Measurements from ENCODE around the gene GALNT18.

GALNT18 gene

DNA sequence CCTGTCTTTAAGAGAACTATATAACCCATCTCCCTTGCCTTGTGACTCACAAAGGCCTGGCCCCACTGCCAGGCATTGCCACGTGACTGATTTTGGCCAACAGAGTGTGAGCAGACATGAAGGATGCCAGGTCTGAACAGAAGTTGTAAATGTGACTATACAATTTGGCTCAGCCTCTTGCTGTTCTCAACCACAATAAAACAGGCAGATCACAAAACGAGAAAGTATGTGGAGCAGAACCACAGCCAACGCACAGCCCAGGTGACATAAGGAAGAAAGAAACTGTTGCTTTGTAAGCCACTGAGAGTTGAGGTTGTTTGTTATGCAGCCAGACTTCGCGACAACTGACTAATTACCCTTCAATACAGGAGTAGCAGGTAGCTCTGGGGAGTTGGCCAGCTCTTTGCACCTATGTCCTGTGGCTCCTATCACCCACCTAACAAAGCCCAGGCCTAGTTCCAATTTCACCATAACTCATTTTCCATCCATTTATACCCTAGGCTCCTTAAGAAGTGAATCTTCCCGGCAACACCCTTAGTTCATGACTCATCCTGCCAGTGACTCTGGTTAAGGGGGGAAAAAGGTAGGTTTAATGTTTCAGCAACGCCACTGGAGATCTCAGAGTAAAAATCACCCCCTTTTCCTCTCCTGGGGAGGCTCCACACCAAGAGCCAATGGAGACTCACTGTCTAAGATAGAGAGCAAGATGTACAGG is 53.7 kb downstream of the GALNT18 start:
- no peak for DNase-seq (ENCODE audit: low spot score)

DNA sequence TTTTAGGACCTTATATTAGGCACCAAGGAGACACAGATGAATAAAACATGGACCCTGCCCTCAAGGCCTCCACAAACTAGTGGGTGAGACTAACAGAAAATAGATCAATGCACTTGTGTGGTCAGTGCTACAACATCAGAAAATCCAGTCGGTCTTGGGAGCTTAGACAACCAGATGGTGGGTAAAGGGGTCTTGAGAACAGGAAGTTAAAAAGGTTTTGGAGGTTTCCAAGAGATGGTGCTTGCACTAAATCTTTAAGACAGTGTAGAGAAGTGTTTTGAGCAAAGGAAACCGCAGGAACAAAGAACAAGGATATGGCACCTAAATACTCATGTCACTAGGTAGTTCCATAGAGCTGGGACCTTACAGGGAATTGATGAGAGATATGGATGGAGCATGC is 56.2 kb downstream of the GALNT18 start:
- no peak for DNase-seq (ENCODE audit: low spot score)

DNA sequence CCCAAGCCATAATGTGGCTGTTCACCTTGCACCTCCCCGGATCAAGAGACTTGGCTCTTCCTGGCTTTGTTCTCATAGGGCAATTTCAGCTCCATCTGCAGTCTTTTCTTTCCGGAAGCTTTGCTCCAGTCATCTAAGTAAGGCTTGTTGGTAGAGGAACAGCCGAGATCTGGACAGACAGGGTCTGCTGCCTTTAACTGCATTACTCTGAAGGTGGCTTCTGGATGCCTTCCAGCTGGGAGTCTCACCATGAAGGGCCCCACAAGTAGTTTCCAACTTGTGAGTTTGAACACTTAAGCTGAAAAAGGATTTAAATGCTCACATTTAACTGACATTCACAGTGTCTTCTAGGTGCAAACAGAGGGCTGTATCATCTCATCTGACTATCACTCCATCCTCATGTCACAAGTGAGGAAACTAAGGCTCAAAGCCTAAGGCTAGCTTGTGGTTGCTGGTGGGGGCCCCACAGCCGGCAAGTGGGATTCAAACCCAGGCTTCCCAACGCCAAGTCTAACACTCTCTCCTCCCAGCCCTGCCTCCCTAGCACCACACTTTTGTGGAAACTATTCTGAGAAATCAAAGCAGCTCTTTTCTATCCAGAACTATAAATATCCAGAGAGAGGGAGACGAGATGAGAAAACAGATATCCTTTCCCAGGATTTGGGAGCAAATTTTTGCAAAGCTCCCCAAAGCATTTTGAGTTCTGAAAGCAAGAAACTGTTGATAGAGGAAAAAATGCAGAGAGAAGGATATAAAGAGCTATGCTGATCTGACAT is 58.4 kb downstream of the GALNT18 start:
- no peak for DNase-seq (ENCODE audit: low spot score)

DNA sequence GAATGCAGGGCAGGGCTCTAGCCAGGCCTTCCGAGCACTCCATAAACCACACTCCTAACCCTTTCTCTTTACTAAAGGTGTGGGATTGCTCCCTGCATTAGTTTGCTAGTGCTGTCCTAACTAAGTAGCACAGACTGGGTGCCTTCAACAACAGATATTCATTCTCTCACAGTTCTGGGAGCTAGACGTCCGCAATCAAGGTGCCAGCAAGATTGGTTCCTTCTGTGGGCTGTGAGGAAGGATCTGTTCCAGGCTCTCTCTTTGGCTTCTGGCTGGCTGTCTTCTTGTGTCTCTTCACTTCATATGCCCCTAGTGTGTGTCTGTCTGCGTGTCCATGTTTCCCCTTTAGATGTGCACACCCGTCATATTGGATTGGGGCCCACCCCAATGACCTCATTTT is 59.8 kb downstream of the GALNT18 start:
- DNase-seq (ENCODE audit: low spot score): no peak

DNA sequence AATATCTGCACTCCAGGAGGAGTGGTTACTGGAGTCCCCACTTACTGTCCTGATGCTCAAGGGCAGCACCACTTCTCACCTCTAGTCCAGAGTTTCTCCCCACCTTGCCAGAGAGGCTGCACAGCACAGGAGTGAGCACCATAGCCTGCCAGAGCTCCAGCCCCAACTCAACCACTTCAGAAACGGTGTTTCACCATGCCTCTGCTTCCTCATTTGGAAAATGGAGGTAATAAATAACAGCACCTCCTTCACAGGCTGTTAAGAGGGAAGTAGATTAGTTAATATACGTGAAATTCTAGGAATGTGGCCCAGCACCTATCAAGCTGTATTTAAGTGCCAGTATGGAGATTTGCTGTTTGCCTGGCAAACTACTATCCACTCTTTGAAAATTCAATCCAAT is 63.0 kb downstream of the GALNT18 start:
- no peak for DNase-seq (ENCODE audit: low spot score)

DNA sequence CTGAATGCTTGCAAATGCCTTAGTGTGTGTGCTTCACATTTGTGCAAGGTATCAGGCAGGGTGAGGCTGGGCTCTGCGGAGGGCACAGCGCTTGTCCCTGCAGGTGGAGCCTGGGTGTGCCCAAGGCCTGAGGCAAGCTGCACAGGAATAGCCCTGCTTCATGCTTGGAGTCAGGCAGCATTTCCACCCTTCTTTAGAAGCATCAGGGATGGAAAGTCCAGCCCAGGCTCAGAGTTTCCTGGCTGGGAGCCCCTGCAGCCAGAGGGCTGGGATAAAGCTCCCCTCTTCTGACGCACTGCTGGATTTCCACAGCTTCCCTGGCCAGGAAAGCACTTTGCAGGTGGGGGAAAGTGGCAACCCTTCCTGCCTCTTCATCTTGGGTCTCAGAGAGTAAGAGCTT is 63.4 kb downstream of the GALNT18 start:
- no peak for DNase-seq (ENCODE audit: low spot score)

DNA sequence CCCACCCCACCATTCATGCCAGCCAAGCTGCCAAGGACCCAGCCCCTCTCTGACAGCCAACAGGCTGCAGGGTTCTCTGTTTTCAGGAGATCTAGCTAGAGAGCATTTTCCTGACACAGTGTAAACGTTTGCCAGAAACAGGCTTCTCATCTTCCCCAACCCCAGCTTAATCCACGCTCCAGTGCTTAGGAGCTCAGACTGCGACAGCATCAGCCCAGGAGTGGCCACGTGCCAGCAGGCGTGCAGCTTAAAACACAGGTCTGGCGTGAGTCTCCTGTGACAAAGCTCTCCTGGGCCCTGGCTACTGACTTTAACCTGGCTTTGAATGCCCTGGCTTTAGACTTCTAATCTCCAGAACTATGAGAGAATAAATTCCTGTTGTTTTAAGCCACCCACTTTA is 66.6 kb downstream of the GALNT18 start:
- no peak for DNase-seq (ENCODE audit: low spot score)

DNA sequence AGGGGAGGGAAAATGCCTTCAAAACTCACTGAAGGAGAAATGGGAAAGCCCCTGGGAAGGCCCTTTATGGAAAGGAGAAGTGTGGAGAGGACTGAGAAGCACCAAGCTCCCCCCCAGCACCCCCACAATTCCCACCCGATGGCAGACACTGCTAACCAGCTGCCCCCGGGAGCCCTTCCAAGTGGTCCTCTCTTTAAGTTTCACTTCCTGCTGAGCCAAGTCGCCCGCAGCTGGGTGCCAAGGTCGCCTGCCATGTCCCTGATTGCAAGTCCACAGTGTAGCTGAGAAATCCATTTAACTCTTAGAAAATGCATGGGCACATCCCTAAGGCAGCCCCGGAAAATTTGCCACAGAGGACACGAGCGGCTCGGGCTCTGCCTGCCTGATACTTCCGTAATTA is 68.2 kb downstream of the GALNT18 start:
- no peak for DNase-seq (ENCODE audit: low spot score)

DNA sequence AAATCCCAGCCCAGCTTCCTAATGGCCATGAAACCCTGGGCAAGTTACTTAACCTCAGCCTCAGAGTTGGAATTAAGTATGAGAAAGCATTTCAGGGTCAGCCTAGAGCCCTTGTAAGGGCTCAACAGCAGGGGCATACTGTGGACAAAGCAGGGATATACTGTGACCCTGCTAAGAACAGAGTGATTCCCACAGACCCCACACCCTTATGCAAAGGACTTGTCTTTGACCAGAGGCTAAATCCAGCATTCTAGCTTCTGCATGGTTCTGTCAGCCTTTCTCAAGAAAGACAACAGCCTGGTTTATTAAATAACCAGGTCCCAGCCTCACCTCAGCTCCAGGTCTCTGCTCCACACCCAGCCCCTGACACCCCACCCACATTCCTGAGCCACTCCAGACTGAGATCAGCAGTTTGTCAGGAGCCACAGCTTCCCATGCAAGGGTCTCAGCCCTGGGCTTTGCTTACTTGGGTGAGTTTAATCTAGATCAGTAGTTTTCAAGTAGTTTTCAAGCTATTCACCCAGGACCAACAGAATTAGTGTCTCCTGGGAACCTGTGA is 69.2 kb downstream of the GALNT18 start:
- DNase-seq (ENCODE audit: low spot score): no peak

DNA sequence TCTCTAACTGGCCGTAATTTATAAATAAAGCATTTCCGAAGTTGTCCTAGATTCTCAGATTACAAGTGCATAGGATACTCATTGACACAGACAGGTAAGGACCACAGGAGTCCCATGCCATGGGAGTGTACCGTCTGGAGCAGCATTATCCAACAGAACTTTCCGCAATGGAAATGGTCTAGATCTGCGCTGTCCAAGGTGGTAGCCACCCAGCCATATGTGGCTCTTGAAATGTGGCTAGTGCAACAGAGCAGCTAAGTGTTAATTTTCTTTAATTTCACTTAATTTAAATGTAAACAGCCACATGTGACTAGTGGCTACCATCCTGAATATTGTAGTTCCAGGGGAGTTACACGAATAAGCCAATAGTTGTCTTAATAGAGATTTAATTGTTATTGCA is 71.3 kb downstream of the GALNT18 start:
- no peak for DNase-seq (ENCODE audit: low spot score)

DNA sequence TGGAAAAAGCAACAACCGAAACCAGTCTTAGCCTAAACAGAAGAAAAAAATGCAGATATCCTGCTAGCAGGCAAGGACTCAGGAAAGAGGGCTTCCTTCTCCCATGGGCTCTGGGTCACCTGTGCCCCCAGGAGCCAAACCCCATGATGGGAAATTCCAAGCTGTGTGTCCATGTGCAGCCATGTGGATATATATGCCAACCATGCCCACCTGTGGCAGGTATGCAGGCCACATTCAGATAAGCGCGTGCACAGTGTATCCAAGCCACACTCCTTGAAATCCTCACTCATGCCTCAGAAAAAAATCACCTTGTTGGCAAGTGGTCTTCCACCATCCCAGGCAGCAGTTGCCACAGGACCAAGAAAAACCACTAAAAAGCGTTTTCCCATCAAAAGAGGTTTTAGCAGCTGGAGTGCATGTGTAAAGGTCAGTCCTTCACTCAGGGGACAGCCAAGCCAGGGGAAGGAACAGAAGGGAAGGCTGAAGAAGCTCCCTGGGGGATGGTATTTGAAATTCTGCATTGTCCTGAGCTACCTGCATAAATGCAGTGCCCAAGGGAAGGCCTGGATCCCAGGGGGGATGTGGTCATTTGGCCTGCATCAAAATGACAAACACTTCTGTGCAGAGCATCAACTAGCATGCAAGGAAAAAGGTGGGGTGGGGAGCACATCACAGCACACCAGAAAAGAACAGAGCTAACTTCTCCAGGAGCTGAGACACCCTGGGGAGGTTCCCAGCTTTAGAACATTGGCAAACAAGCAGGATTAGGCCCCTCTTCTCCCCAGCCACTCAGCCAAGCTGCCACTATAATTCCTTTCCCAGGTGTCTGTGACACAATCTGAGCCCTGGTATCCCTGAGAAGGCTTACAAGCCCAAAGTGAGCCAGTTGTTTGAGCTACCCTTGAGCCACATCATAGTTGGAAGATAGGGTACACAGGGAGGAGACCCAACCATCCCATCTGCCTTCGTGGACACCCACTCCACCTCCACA is 76.2 kb downstream of the GALNT18 start:
- no peak for DNase-seq (ENCODE audit: low spot score)

DNA sequence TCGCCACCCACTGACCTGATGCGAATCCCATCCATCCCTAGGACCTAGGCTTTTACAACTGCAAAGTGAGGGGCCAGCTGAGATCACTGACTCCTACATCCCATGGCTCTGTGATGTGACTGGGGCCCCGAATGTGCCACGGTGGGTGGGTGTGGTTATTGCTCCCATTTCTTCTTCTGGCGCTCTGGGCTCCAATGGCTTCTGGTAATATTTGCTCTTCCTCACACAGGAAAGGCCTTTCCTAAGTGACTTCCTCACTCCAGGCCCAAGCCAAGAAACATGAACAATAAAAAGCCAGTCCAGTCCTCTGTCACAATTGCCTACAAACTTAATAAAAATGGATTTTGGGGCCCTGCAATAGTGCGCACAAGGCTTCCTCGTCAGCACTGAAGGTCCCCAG is 78.1 kb downstream of the GALNT18 start:
- no peak for DNase-seq (ENCODE audit: low spot score)

DNA sequence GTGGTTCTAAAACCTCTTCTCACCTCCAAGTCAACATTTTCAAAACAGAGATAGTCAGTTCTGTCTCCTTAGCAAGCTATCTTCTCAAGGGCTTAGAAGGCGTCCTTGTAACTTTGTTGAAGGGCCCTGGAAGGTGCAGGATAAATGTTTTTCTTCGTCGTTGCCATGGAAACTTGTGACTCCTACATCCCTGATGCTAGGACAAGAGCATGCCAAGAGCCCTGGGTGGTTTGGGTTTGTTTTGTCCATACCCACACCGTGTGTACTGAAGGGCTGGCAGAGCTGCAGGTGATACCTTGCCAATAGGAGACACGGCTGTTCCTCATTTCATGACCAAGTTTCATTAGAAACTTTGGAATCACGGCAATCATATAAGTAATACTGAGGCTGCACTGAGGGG is 81.6 kb downstream of the GALNT18 start:
- DNase-seq (ENCODE audit: low spot score): no peak

DNA sequence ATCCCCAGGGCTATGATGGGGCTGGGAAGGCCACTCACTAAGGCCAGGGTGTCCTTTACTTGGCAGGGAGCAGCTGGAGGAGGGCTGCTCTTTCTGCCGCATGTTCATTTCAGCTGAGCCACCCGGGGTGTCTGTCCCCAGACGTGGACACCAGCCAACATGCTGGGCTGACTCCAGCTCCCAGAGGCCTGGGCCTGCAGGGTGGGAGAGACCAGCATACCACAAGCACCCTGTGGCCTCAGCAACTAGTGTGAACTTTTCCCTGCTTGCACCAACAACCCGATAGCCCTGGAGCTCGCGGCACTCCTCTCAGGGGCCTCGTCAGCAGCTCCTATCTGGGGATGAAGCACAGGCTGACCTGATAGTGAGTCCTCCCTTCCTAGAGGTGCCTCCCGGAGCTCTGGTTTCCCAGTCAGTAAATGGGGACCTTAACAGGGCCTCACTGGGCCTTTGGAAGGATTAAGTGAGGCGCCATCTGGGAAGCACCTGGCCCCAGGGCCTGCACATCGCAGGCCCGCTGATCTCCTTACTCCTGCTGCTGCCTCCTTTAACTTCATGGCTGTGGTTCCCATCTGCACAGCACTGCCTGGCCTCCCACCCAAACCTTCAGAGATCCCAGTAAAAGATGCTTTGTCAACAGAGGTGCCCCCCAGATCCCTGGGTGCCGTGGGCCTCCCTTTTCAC is 83.4 kb downstream of the GALNT18 start:
- no peak for DNase-seq (ENCODE audit: low spot score)

DNA sequence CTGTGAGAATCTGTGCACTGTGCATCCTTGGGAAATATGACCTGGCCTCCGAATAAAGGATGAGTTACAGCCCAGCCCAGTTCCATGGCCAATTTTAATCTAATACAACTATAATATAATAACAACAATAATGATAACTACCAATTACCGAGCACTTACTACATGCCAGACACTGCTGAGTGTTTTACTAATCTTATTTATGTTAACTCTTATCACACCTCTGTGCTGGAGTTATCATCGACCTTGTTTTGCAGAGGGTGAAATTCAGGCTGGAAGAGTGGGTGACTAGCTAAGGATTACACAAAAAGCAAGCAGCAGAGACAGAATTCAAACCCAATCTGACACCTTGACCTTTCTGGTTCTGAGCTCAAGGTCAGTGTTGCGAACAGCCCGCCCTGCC is 83.9 kb downstream of the GALNT18 start:
- DNase-seq (ENCODE audit: low spot score): no peak

DNA sequence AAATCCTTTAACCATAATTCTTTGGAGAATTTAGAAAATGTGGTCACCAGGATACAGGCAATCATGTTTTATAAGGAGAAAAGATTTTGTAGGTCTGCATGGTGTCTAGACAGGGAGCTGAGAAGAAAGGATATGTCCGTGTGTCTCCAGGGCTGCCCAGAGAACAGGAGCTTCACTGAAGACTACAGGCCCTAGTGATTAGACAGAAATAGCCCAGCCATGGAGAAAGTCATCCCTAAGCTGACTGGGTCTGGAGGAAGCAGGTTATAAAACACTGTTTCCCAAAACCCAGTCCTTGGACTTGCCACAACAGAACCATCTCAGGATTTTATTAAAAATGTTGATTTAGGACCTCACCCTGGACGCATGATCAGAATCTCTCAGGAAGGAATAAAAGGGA is 84.4 kb downstream of the GALNT18 start:
- DNase-seq (ENCODE audit: low spot score): no peak

DNA sequence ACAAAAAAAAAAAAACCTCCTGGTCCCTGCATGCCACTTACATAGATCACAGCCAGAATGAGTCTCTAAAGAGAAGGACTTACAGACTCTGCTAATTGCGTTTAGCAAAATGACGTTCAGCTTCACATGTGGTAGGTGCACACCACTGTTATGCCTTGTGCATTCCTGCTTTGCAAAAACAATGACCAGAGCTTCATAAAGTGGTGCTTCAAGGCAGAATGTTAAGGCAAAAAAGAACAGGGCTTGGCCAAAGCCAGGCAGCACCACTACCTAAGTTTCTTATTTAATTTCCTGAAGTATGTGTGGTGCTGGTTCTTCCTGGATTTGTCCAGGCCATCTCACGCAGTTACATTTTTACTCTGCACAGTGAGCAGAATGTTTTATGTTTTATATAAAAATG is 85.2 kb downstream of the GALNT18 start:
- no peak for DNase-seq (ENCODE audit: low spot score)

DNA sequence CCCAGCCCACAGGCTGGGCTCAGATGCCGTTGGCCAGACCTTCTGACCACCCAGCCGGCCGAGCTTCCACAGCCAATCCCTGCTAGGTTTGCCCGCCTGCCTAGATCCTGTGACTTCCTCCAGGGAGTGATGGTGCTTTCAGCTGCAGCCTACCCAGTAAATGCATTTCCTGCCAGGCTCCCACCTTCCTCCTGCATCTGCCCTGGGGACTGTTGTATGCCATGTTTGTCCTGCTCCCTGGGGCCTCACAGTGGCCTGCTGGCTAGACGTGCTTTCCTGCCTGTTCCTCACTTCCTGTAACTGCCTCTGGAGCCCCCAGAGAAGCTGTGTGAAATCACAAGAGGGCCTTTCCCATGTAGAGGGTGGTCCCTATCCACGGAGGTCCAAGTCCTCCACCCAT is 86.2 kb downstream of the GALNT18 start:
- DNase-seq (ENCODE audit: low spot score): no peak

DNA sequence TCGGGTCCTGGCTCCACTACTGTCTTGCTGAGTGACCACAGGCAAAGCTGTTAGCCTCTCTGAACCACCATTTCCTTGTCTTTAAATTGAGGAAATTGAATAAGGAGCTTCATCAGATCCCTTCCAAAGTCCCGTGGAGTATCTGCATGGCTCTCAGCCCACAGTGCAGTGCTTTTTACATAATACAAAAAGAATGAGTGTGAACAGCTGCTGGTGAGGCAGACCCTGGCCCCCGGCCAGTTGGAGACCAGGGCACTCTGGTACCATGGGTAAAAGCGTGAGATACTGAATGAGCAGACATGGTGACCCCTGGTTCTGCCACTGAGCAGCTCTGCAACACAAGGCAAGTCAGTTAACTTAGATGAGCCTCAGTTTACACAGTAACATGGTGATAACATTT is 86.8 kb downstream of the GALNT18 start:
- DNase-seq (ENCODE audit: low spot score): no peak

DNA sequence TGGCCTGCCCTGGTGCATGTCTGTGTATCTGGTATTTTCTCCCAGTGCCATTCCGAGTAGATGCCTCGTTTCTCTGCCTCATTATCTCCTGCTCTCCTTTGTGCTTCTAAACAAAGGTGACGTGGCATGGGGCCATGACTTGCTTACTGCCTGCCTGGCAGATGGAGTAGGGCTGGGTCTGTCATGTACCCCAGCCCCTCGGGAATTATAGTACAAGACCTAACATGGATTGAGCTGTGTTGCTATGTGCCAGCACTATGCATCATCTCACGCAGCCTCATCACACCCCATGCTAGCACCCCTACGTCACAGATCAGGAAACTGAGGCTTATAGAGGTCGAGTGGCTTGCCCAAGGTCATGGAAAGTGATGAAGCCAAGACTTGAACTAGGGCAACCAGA is 88.1 kb downstream of the GALNT18 start:
- DNase-seq (ENCODE audit: low spot score): no peak

DNA sequence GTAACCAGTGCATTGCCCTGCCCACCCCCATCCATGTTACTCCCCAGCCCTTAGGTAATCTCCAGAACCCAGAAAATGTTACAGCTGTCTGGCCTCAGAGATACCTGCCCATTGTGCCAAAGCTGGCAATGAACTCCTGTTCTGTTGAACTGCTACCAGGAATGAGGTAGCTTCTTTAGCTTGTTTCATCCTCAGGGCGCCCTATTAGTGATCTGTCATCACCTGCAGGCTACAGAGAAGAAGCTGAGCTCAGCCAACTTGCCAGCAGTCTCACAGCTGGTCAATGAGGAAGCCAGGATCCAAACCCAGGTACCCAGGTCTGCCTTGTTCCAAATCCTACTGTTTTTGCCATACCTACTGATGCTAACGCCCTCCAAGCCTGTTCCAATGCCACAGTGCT is 88.7 kb downstream of the GALNT18 start:
- DNase-seq (ENCODE audit: low spot score): no peak

DNA sequence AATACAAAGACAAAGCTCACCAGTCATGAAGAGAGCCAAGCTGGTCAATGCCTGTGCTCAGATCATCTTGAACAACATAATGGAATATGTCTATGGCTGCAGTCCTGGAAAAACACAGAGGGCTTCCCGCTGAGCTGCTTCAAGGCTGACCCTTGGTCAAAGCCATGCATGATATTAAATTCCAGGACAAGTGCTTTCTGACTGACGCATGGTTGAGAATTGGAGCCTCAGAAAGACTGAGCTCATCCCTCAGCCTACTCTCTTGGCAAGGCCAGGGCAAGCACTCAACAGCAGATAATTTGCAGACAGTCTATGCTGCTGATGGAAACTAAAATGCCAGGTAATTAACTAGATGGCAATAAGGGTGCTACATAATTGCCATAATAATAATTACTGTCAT is 89.2 kb downstream of the GALNT18 start:
- DNase-seq (ENCODE audit: low spot score): no peak
